ENCODE data around the gene PIN1. TPM values are rescaled to one million over a fixed set of nuclear protein-coding genes. Genes with fewer than 3 reads are reported as not detected.

PIN1 gene
- total RNA-seq, 4 donors from 2014 or later: 22.9 to 82.5 (median 43.7) TPM

DNA sequence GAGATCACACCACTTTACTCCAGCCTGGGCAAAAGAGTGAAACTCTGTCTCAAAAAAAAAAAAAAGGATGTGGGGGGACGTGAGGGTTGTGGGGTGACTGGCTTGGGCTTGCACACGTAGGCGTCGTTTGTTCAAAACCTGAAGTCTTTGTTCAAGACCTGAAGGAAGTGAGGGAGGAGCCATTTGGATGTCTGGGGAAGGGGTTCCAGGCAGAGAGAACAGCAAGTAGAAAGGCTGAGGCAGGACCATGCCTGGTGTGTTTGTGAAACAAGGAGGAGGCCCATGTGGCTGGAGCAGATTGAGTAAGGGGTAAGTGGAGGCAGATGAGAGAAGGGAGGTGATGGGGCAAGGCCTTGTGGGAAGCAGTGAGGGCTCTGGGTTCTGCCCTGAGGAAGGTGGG lies 27.8 kb downstream of the PIN1 start:
- TF ChIP-seq EP300 (IDR thresholded peaks at IDR 0.05; ENCODE audit: low read depth) (no peak), POLR2AphosphoS5 (IDR thresholded peaks at IDR 0.05) (no peak), POLR2A (IDR thresholded peaks at IDR 0.05) (no peak)
- TF ChIP-seq, protein P1, sequence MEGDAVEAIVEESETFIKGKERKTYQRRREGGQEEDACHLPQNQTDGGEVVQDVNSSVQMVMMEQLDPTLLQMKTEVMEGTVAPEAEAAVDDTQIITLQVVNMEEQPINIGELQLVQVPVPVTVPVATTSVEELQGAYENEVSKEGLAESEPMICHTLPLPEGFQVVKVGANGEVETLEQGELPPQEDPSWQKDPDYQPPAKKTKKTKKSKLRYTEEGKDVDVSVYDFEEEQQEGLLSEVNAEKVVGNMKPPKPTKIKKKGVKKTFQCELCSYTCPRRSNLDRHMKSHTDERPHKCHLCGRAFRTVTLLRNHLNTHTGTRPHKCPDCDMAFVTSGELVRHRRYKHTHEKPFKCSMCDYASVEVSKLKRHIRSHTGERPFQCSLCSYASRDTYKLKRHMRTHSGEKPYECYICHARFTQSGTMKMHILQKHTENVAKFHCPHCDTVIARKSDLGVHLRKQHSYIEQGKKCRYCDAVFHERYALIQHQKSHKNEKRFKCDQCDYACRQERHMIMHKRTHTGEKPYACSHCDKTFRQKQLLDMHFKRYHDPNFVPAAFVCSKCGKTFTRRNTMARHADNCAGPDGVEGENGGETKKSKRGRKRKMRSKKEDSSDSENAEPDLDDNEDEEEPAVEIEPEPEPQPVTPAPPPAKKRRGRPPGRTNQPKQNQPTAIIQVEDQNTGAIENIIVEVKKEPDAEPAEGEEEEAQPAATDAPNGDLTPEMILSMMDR (IDR thresholded peaks at IDR 0.05): no peak
- no peak overlapping the region for H3K27ac ChIP-seq
- no peaks in the 10 kb centered on the region for H3K9me3 ChIP-seq
- DNase-seq: no peak
- H3K4me3 ChIP-seq: no peak overlapping the region
- intact Hi-C loops (cut with DNase I; ENCODE audit: low total_unique reads): no loop called here
- WGBS, 2 donors (ENCODE audit: low coverage in 1 of 2): 73 to 85% methylated on average over 4 of the region's 4 CpGs
- no peaks in the 10 kb centered on the region for H3K4me1 ChIP-seq
- no peaks in the 10 kb centered on the region for H3K27me3 ChIP-seq
- in situ Hi-C loops (cut with MboI; ENCODE audit: low pct_ligation_motif_present in 1 of 4, low pct_unique_long_range_greater_than_20kb in 1 of 4, low sequenced_read_pairs in 3 of 4): no loop called here
- no peaks in the 10 kb centered on the region for H3K36me3 ChIP-seq

DNA sequence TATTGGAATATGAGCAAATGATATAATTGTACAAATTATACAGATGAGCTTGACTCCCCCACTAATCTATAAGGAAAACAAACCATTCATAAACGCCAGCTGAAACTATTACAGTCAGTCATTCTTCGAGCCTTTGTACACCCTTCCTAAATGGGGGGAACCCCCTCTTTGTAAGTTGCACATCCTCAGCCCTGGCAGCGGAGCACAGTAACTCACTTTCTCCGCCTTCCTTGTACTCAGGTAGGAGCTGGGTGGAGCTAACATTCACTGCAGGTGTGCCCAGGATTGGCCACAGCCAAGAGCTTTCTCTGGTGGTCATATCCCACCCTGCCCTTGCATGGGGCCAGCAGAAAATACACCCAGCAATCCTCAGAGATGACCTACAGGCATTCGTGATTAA lies 28.6 kb downstream of the PIN1 start:
- intact Hi-C loops (cut with DNase I; ENCODE audit: low total_unique reads) (no loop called here), in situ Hi-C loops (cut with MboI; ENCODE audit: low pct_ligation_motif_present in 1 of 4, low pct_unique_long_range_greater_than_20kb in 1 of 4, low sequenced_read_pairs in 3 of 4) (no loop called here)
- DNase-seq: no peak
- Histone ChIP-seq H3K36me3 (no peaks in the 10 kb centered on the region), H3K27me3 (no peaks in the 10 kb centered on the region), H3K4me3 (no peak overlapping the region), H3K4me1 (no peaks in the 10 kb centered on the region), H3K27ac (no peak overlapping the region), H3K9me3 (no peaks in the 10 kb centered on the region)
- WGBS, 2 donors (ENCODE audit: low coverage in 1 of 2): 71% methylated on average over 5 of the region's 5 CpGs; no CpG with 5 or more reads in 1 of the 2 donors
- TF ChIP-seq, protein P1 (IDR thresholded peaks at IDR 0.05): no peak
- TF ChIP-seq POLR2A (IDR thresholded peaks at IDR 0.05) (no peak), POLR2AphosphoS5 (IDR thresholded peaks at IDR 0.05) (no peak), EP300 (IDR thresholded peaks at IDR 0.05; ENCODE audit: low read depth) (no peak)

DNA sequence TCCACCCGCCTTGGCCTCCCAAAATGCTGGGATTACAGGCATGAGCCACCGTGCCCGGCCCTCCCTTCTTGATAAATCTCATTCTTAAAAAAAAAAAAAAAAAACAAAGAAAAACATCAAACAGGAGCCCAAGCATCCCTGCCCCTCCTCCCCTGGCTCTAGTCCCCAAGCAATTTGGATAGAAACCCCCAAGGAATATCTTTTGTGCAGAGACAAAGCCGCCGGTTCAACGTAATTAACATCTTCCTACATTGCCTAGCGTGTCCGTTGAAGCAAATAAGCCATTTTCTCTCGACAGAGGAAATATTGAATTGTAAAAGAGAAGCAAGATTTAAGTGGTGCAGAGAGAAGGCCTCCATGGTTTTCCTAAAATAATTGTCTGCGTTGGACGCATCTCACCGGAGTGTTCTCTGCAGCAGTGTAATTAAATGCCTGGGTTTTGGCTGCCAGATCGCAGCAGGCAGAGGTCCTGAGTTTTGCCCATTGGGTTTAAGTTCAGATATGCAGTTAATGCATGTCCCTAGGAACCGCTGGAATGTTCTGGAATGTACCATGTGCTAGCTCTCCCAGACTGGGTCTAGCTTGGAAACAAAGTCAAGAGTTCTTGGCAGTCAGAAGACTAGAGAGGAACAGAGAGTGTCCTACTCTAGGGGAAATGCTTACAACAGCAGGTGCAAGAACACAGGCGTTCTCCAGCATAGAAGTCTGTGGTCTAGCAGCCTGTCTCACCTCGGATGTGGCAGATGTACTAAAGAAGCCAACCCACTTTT lies 30.8 kb downstream of the PIN1 start:
- intact Hi-C loops (cut with DNase I; ENCODE audit: low total_unique reads): no loop called here
- 85% methylated on average over 15 to 16 of the region's 16 CpGs for WGBS, 2 donors (ENCODE audit: low coverage in 1 of 2)
- in situ Hi-C loops (cut with MboI; ENCODE audit: low pct_ligation_motif_present in 1 of 4, low pct_unique_long_range_greater_than_20kb in 1 of 4, low sequenced_read_pairs in 3 of 4): no loop called here
- TF ChIP-seq EP300 (IDR thresholded peaks at IDR 0.05; ENCODE audit: low read depth): no peak
- TF ChIP-seq, protein P1 (IDR thresholded peaks at IDR 0.05): no peak
- no peak for TF ChIP-seq POLR2A (IDR thresholded peaks at IDR 0.05)
- no peak for TF ChIP-seq POLR2AphosphoS5 (IDR thresholded peaks at IDR 0.05)
- Histone ChIP-seq H3K27me3 (no peaks in the 10 kb centered on the region), H3K27ac (no peak overlapping the region), H3K9me3 (no peaks in the 10 kb centered on the region), H3K4me3 (no peak overlapping the region), H3K4me1 (no peaks in the 10 kb centered on the region), H3K36me3 (no peaks in the 10 kb centered on the region)
- no peak for DNase-seq

DNA sequence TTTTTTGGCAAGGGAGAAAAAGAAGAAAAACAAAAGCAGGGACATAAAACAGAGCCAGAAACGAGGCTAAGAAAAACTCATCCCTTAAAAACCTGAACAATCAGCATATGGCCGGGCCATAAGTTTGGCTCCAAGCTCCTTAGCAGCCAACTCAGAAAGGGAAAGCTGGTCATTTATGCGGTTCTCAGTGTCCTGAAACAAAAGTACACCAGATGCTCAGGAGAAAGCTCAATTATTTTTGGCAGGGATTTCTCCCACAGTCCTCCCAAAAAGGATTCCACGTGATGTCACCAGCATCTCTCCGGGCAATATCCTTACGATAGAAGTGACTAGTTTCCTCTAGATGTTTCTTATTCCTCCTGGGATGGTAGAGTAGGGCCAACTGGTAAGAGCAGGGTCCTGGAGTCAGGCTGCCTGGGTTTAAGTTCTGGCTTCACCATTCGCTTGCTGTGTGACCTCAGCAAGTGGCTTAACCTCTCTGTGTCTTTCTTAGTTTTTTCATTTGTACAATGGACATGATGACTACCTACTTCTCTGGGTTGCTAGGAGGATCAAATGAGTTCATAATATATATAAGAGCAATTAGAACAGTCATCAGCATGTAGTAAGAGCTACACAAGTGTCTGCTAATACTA lies 34.0 kb downstream of the PIN1 start:
- 74 to 77% methylated on average over 5 to 7 of the region's 7 CpGs for WGBS, 2 donors (ENCODE audit: low coverage in 1 of 2)
- DNase-seq: no peak
- no peaks in the 10 kb centered on the region for H3K4me1 ChIP-seq
- TF ChIP-seq EP300 (IDR thresholded peaks at IDR 0.05; ENCODE audit: low read depth) (no peak), POLR2A (IDR thresholded peaks at IDR 0.05) (no peak), POLR2AphosphoS5 (IDR thresholded peaks at IDR 0.05) (no peak)
- TF ChIP-seq, protein P1 (IDR thresholded peaks at IDR 0.05): no peak
- in situ Hi-C loops (cut with MboI; ENCODE audit: low pct_ligation_motif_present in 1 of 4, low pct_unique_long_range_greater_than_20kb in 1 of 4, low sequenced_read_pairs in 3 of 4) (no loop called here), intact Hi-C loops (cut with DNase I; ENCODE audit: low total_unique reads) (no loop called here)
- H3K9me3 ChIP-seq: no peaks in the 10 kb centered on the region
- H3K27me3 ChIP-seq: no peaks in the 10 kb centered on the region
- no peaks in the 10 kb centered on the region for H3K36me3 ChIP-seq
- H3K4me3 ChIP-seq: no peak overlapping the region
- no peak overlapping the region for H3K27ac ChIP-seq
